Dermis blood vessel endothelial cell (primary cell): ENCODE results near the gene SIDT1. TPM values are rescaled to one million over a fixed set of nuclear protein-coding genes. Genes with fewer than 3 reads are reported as not detected.

Experiments used
- total RNA-seq: library from RNA; depleted of rRNA; stranded (reverse); fragments of >200 nt; gene quantifications from 2 replicates; pipeline ENCODE4 v1.2.3, GENCODE V29; 2014

The SIDT1 gene
- total RNA-seq, 1 donor from 2014 or later: not detected

Other genes with a start within 250 kb of the SIDT1 start
- 0.98 and 2.0 TPM in 2 replicates for gene CFAP44, start 91.1 kb upstream of the SIDT1 start, total RNA-seq
- 6.6 and 8.5 TPM in 2 replicates for gene SPICE1, start 17.4 kb upstream of the SIDT1 start, total RNA-seq
- 6.5 and 12.3 TPM in 2 replicates for gene USF3, start 164.1 kb downstream of the SIDT1 start, total RNA-seq
- gene NAA50, start 213.7 kb downstream of the SIDT1 start, total RNA-seq: 200 and 201 TPM in 2 replicates
- 150 and 196 TPM in 2 replicates for gene ATP6V1A, start 214.5 kb downstream of the SIDT1 start, total RNA-seq